ENCODE results near the gene FBXO8. TPM values are rescaled to one million over a fixed set of nuclear protein-coding genes. Genes with fewer than 3 reads are reported as not detected.
"Not testable (repeated sequence)": the region's sequence is repeated elsewhere in the genome, so short reads cannot be mapped to it uniquely, and the experiment has no call there.

FBXO8 gene
- total and polyA plus RNA-seq, 2 of the 4 experiments (the other 2 are of a cell fraction) = 11.3 to 25.6 TPM

- H3K18ac ChIP-seq (ENCODE audit: low read depth, low read length); BruUV-seq (replicated peaks); H2BK120ac ChIP-seq (ENCODE audit: low read depth, low read length); H3K4me3 ChIP-seq (ENCODE audit: insufficient read depth, low read depth, low read length); H3K79me1 ChIP-seq (ENCODE audit: low read depth in 1 of 2, low read length in 2 of 2); H2AFZ ChIP-seq (replicated peaks; ENCODE audit: low read length, poor library complexity); intact Hi-C loops (cut with micrococcal nuclease); in situ Hi-C loops (cut with MboI; ENCODE audit: low sequenced_read_pairs); H3K36me3 ChIP-seq (ENCODE audit: control insufficient read depth, insufficient read depth, low read length); H3K27me3 ChIP-seq (ENCODE audit: control insufficient read depth, insufficient read depth, low read length); H2AK5ac ChIP-seq (ENCODE audit: low read depth, low read length); H3K14ac ChIP-seq (replicated peaks; ENCODE audit: low read depth, low read length); POLR2A ChIA-PET (ENCODE audit: unreplicated experiment); H3K23ac ChIP-seq (ENCODE audit: low read depth, low read length); H4K20me1 ChIP-seq (ENCODE audit: insufficient read depth, low read length); H2BK5ac ChIP-seq (ENCODE audit: low read depth, low read length, poor library complexity, severe bottlenecking); H2BK20ac ChIP-seq (ENCODE audit: low read depth, low read length); DNase-seq; dilution Hi-C loops (cut with HindIII; ENCODE audit: low sequenced_read_pairs, unreplicated experiment); H2BK15ac ChIP-seq (ENCODE audit: low read depth, low read length); H3K9ac ChIP-seq (ENCODE audit: low read depth, low read length); H3K9me1 ChIP-seq (ENCODE audit: insufficient read depth, low read length); H3K4me2 ChIP-seq (ENCODE audit: low read depth, low read length); H3K4ac ChIP-seq (ENCODE audit: low read depth, low read length); H2AK9ac ChIP-seq (replicated peaks; ENCODE audit: low read depth, low read length, poor library complexity); H4K5ac ChIP-seq (ENCODE audit: low read depth, low read length); H3K4me1 ChIP-seq (ENCODE audit: control insufficient read depth, insufficient read depth, low read length); H3K27ac ChIP-seq (ENCODE audit: insufficient read depth, low read length); ATAC-seq (ENCODE audit: low read depth); H4K8ac ChIP-seq (ENCODE audit: low read depth in 2 of 2, low read length in 2 of 2); H4K91ac ChIP-seq (ENCODE audit: insufficient read depth, low read depth, low read length); CTCF ChIA-PET; H3K9me3 ChIP-seq (ENCODE audit: control insufficient read depth, insufficient read depth, low read length); H3K56ac ChIP-seq (ENCODE audit: extremely low read depth, insufficient read depth, low read length): not testable (repeated sequence)
- no CpG with 5 or more reads among the region's 1 CpG for WGBS, 2 experiments (ENCODE audit: extremely low coverage in 2 of 2, insufficient read length in 1 of 2)
These were observed 22.0 kb downstream of the FBXO8 start for GRCh38 chr4:174261432-174261831.
